Keratinocyte (primary cell): Measurements from ENCODE around the gene SPDYE17.
"Not testable (repeated sequence)": the region's sequence is repeated elsewhere in the genome, so short reads cannot be mapped to it uniquely, and the experiment has no call there.

Source experiments
- CTCF ChIP-seq, 3 experiments: IDR thresholded peaks in 1 of 3; conservative IDR thresholded peaks in 1 of 3; optimal IDR thresholded peaks in 1 of 3; 2 replicates in 2 of 3; 3 replicates in 1 of 3; pipeline versions ENCODE3 to v1.5.1; 2011; ENCODE audit warnings: low read length in 3 of 3, mild to moderate bottlenecking in 3 of 3, moderate library complexity in 2 of 3, control low read depth in 1 of 3, inconsistent platforms in 1 of 3; ENCODE audit not compliant: insufficient read depth in 2 of 3; ENCODE audit errors: extremely low read depth in 1 of 3
- EZH2 ChIP-seq: IDR thresholded peaks from one replicate; pipeline ENCODE4 v1.6.1; 2012; ENCODE audit warnings: inconsistent platforms, mild to moderate bottlenecking, low read length, moderate library complexity

- not testable (repeated sequence) for TF ChIP-seq CTCF (optimal IDR thresholded peaks at IDR 0.05 in 1 of 3, IDR thresholded peaks at IDR 0.05 in 1 of 3, conservative IDR thresholded peaks at IDR 0.05 in 1 of 3; ENCODE audit: extremely low read depth in 1 of 3, insufficient read depth in 2 of 3, low read length in 3 of 3); EZH2
These were observed 30.1 kb downstream of the SPDYE17 start for GRCh38 chr7:77002104-77002503.
